Measurements from ENCODE around the gene NPHP4.
A peak's percentile ranks its signal among the peaks of the same experiment; 100 is the strongest.
"Not testable (repeated sequence)": the region's sequence is repeated elsewhere in the genome, so short reads cannot be mapped to it uniquely, and the experiment has no call there.

Gene NPHP4

DNA sequence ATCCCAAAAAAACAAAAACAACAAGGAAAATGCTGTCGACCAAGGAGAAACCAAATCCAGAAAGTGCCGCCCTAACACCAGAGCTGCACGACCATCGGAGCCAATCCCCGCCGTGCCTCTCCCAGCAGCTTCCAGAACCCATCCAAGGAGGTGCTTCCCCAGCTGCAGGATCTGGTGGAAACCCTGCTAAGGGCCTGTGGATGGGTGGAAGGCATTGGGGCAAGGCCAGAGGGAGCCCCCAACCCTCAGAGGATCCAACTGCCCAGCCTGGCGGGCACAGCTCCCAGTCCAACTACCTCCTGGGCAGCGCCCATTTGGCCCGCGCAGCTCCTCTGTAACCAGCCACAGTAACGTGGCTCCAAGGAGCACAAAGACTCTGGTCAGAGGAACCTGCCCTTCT lies 81.6 kb downstream of the NPHP4 start:
- no peak for DNase-seq (ENCODE audit: low read depth)

DNA sequence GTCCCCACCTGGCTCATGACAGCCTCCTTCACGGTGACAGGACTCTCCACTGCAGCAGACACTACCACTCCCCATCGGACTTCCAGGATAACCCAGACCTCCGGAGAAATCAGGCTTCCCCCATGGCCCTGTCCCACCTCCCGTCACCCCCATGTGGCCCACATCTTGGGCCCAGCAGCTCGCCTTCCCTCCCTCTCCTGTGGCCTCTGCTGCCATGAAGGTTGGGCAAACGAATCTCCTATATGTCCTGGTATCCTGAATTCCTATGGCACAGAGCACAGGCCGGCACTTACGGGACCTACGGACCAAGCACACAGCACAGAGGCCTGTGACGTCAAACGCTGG lies 82.0 kb downstream of the NPHP4 start:
- DNase-seq (ENCODE audit: low read depth): no peak

DNA sequence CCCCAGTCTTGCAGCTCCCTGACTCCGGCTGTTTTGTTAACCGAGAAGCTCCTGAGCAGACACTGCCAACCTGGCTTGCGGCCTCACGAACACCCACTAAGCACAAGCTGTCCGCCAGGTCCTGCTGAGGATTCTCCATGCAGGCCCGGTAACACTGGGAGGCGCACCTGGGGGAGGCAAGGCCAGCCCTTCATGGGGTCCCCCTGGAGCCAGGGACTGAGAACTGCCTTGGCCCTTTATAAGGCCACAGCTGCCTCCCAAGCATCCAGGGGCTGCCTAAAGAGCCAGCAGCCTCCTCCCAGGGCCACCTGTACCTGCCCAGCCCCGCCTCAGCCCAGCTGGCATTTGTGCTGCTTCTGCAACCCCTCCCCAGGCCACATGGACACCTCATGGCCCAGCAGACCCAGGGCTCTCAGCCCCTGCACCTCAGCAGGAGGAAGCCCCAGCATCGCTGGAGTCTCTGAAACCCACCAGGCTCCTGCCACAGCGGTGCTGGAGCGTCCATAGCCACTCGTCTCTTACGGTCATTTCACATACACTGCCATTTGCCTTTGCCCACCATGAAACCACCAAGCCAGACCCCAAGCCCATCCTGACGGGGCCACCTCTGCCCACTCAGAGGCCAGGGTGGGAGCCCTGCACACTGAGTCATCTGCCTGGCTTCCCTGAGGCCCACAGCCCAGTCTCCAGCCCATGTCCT lies 82.5 kb downstream of the NPHP4 start:
- DNase-seq (ENCODE audit: low read depth): no peak

DNA sequence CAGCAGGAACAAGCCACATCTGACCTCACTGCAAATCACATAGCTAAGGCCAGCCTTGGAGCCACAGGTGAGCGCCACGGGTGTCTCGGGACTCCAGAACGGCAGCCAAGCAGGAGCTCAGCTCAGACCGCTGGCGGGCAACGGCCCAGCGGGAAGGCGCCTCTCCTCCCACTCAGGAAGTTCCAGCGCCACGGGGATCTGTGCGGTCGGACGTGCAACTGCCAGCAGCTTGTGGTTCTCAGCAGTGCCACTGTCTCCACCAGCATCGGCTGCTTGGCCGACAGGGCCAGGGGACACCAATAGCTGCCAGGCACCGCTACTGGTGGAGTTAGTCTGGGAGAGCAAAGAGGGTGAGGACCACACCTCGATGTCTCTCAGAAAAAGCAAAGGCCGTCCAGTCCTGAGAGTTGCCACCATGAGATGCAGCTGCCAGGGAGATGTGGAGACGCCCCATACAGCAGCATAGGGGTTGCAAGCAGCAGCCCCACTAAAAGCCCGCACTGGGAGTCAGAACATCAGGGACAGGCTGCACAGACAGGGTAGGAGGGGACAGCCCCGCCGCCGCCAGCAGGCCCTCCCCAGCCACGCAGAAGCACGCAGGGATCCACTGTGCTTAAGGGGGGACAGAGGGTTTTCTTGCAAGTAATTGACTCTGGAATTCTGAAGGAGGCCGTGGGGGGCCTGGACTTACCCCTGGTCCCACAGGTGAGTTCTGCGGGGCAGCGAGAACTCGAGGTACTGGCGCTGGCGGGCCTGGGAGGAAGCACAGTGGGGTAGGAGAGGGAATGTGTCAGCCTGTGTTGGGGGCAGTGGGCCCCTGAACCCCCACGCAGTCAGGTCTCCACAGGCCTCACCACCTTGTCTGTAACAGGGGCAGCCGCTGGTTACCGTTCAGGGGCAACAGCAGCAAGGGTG lies 83.5 kb downstream of the NPHP4 start:
- DNase-seq (ENCODE audit: low read depth): no peak

DNA sequence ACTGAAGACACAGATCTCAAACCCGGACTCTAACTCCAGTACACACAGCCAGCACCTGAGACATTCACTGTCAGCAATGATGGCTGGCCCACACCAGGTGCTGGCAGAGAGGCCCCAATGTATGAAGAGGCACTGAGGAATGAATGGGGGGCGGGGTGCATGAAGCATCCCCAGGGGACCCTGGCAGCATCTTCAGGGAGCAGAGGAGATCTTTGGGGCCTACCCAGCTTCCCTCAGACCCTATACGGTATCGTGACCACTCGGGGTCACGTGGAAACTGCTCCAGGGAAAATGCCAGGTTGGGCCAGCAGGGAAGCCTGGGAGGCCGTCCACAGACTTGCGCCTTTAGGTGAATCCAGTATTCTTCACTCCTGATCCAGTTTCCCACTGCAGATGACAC lies 84.3 kb downstream of the NPHP4 start:
- DNase-seq (ENCODE audit: low read depth): no peak

DNA sequence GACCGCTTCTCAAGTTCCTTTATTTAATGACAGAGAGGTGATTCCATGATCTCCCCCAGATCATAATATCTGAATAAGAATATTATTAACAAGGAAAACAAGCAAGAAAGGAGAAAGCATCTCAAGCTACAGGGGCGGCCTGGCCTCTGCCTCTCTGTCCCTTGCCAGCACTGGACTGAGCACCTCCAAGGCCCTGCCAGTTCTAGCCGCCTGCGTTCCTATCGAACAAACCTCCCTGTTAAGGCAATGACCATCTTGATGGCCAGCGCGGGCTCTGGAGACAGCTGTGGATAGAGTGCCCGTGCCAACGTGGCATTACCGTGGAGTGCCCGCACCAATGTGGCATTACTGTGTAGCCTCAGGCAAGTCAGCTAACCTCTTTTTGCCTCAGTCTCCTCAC lies 84.8 kb downstream of the NPHP4 start:
- no peak for DNase-seq (ENCODE audit: low read depth)

DNA sequence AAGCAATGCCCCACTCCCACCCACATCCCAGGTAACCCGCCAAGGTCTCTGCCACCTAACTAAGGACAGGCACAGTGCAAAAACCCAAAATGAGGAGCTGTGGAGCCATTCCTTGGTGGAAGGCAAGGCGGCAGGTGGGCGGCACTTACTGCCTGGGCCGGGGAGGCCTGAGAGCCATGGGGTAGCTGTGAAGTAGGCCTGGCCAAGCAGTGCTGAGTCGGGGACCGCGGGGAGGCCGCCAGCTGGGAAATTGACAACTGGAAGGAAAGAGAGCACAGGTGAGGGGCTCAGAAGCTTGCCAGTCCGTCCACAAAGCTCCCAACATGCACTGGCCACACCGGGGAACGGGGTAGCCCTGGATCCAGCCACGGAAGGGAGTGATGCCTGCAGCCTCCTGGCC lies 85.3 kb downstream of the NPHP4 start:
- DNase-seq (ENCODE audit: low read depth): no peak

DNA sequence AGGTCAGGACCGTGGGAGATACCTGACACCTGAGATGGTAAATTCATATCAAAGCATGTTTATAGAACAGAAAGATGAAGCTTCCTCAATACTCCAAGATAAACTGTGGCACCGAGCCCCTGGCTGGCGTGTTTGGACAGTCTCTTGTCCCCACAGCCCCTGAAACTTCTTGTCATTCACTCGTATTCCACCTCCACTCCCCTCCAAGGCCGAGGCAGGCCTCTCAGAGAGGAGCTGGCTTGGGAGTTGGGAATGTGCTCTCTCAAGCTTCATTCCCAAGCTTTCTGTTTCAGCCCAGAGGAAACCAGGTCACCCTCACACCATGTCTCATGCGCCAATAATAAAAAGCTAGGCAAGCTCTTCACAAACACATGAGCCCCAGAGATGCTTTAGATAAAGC lies 86.1 kb downstream of the NPHP4 start:
- no peak for DNase-seq (ENCODE audit: low read depth)

DNA sequence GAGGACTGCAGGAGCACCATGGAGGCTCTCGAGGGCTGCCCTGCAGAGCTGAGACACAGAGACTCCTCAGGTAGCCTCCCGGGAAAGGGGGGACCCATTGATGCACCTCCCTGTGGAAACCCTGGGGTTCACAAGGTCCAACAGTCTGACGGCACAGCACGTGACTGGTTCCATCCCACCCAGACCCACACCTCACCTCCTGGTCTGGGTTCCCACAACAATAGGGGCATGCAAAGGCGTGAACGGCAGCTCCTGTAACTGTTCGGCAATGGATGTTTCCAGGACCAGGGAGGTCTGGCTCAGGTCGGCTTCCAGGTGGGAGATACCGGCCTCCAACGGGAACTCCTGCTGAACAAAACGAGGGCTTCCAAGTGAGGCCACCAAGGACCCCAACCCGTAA lies 86.8 kb downstream of the NPHP4 start:
- no peak for DNase-seq (ENCODE audit: low read depth)

DNA sequence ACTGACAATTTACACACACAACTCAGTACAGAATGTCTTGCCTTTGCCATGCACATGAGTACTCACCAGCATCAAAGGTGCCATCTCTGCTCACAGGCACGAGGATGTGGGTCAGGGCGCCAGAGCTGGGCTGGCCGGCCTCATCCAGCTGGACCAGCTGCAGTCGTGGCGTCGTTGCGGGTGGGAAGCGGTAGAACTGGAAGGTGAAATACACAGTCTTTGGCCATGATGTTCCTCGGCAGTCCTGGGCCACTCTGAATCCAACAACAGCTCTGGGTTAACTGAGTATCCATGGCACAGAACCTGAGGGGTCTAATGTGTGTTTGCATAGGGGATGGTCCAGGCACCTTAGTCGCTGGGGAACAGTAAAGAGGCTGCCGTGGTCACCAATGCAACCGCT lies 87.7 kb downstream of the NPHP4 start:
- DNase-seq (ENCODE audit: low read depth): no peak

DNA sequence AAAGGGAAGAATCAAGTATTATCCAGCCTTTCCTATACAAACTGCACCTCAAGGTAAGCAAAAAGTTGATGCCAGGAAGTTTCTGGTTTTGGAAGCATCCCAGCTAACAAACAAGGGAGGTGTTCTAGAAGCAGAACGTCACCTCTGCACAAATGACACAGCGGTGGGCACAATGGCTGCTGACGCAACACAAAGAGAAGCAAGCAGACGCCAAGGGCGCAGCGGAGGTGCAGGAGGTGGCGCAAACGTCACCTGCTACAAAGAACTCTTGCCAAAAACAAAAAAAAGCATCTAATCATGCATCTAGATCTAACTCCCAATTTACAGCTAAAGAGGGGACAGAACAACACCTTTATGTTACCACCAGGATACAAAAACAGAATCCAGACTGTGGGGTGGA lies 88.5 kb downstream of the NPHP4 start:
- DNase-seq (ENCODE audit: low read depth): no peak

DNA sequence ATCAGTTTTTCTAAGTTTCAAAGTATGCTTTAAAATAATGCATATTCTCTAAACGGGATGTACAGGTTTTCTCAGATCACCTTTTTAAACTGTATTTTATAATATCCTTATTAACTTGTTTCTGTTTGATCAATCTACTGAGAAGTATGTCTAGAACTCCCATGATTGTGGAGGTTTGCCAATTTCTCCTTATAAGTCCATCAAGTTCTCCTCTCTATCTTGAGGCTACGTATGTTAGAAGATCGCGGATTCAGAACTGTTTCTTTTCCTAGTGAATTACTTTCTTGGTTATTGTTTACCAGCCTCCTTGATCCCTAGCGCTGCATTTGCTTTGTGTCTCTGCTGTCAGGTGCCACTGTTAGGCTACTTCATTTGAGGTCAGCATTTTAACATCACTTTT lies 89.2 kb downstream of the NPHP4 start:
- DNase-seq (ENCODE audit: low read depth): no peak

DNA sequence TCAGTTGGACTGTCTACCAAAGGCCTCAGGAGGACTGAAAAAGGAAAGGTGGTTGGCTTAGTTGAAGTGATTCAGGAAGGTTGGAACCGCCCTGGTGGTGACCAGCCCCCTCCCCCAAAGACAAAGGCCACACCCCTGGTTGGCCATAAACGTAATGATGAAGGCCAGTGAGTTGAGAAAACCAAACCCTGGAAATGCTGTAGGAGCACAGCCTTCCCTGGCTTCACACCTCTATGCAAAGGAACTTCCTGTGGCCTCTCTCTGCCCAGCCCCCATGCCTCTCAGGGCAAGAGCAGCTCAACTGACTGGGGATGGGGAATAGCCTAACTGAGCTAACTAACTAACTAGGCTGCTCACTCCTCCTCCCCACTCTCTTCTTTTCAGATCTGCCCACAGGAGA lies 90.4 kb downstream of the NPHP4 start:
- DNase-seq (ENCODE audit: low read depth): no peak

DNA sequence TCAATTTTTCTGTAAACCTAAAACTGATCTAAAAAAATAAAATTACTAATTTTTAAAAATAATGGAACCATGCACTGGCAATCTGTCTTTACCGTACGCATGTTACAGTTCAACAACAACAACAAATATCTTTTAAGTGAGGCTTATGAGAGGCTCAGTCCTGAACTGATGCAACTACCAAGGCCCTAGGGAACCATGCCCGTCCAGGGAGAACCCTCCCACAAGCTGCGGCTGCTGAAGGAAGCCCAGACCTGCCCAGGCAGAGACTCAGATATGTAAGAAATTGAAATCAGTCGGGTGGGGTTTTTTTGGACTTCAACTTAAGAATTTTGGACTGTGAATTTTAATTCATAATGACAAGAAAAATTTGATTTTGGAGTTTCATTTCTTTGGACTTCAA lies 91.1 kb downstream of the NPHP4 start:
- no peak for DNase-seq (ENCODE audit: low read depth)

DNA sequence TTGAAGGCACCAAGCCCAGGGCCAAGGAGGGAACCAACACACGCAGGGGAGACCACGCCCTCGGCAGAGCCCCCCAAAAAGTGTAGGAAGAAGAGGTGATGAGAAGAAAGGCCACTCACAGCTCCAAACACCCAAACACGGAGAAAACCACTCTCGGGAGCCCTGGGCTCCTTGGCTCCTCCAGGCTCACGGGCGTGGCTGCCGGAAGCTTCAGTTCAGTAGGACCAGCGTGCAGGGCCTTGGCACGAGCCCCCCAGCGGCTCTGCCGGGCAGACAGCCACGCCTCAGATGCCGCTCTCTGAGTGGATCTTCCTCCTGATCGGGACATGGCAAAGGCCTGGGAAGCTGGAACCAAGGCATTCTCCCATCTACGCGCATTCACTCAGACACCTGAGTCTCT lies 94.0 kb downstream of the NPHP4 start:
- DNase-seq (ENCODE audit: low read depth): no peak

DNA sequence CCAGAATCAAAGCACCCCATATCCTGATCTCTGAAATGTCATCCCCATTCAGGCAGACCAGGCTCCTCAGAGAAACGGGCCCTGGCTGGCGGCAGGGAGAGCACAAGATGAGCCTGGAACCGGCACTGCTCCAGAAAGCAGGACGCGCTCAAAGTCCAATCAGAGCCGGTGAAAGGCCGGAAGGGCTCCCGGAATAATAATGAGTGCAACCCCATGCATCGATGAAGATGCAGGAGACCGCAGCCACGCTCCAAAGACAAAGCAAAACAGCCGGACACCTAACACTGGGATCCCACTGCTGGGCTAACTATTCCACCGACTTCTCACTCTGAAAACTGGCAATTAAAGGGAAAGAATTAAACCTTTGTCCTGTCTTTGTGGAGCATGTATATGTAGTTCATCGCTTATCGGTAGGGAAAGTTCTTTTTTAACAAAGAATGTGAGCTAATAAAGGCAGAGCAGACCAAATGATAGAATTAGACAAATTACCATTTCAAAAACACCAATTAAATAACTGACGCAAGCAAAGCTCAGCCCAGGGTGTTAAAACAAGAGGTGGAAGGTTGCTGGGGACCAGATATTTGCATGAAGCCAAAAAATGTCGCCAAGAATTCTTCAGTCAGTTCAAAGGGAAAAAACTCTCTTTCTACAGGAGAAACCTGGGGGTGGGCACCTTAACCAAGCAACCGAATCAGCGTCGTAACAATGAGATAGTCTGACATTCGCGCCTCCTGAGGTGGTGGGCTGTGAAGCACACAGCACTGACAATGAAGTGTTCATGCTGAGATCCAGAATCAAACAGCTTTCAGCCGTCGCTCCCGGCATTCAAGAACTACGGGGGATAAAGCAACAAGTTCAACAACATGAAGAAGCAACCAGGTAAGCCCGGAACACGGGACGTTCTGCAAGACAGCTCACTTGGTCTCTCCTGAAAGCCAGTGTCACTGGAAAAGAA lies 95.2 kb downstream of the NPHP4 start:
- DNase-seq (ENCODE audit: low read depth): no peak

DNA sequence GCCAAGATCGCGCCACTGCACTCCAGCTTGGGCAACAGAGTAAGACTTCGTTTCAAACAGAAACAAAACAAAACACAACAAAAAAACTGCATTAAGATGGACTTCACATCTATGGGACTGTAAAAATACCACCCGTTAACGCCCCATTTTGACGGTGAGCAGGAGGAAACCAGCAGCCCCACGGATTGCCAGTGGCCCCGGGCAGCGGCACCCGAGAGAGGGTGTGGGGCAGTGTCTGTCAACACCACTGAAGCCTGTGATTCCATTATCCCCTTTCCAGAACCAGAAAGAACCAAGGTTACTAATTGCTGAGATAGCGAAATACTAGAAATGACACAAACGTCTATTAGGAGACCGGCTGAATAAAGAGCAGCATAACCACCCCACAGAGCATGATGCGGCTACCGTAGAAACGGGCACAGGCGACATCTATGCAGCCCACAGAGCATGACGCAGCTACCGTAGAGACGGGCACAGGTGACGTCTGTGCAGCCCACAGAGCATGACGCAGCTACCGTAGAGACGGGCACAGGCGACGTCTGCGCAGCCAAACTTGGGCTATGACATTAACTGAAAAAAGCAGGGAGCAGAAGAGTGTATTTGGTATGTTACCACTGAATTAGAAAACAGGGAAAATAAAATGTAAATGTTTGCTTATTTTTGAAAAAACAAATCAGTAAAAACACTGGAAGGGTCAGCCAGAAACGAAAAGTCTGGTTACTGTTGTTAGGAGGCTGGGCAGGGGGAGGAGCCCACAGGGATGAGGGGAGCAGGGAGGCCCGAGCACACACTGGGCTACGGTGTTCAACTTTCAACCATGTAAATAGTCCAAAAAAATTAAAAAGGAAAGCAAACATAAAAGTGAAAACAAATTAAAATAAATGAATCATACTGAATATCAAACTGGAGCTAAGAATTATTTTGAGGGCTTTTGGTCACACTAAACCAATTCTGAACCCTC lies 96.5 kb downstream of the NPHP4 start:
- no peak for DNase-seq (ENCODE audit: low read depth)

DNA sequence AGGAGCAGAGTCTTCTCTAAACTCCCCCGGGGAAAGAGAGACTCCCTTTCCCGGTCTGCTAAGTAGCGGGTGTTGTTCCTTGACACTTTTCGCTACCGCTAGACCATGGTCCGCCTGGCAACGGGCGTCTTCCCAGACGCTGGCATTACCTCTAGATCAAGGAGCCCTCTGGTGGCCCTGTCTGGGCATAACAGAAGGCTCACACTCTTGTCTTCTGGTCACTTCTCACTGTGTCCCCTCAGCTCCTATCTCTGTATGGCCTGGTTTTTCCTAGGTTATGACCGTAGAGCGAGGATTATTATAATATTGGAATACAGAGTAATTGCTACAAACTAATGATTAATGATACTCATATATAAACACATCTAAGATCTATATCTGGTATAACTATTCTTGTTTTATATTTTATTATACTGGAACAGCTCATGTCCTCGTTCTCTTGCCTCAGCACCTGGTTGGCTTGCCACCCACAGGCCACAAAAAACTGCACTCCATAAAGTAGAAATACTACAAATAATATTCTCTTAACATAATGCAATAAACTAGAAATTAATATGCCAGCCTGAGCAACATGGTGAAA lies 98.4 kb downstream of the NPHP4 start:
- not testable (repeated sequence) for DNase-seq (ENCODE audit: low read depth)

DNA sequence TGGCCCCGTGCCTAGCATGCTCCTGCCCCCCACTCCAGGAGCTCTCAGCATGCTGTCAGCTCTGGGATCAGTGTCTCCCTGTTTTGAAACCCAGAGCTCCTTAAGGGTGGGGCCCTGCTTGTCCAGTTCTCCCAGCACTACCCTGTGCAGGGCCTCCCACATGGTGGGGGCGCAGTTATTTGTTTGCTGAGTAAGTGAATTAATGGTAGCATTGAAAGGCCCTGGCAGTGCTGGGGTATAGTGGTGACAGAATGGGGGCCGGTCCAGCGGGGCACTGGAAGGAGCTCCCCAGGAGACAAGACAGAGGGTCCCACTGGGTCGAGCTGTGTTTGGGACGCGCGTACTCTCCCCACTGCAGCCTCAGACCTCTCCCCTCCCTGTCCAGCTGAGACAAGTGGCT lies 99.9 kb downstream of the NPHP4 start:
- DNase-seq (ENCODE audit: low read depth): no peak

DNA sequence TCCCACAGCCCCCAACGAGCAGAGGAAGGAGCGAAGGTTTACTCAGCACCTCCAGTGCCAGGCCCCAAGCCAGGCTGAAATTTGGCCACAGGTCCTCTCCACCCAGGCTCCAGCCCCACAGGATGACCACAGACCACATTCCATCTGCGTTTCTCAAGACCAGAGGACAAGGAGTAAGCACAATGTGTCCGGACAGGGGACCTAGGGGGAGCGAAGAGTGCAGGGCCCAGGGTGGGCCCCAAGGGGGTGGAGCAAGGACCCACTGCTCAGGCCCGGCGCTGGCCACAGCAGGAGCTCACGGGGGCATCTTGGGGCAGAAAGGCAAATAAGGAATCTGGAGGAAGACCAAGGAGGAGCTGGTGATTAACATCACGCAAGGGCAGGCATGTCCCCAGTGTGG lies 100.5 kb downstream of the NPHP4 start:
- DNase-seq (ENCODE audit: low read depth): peak; percentile 10

DNA sequence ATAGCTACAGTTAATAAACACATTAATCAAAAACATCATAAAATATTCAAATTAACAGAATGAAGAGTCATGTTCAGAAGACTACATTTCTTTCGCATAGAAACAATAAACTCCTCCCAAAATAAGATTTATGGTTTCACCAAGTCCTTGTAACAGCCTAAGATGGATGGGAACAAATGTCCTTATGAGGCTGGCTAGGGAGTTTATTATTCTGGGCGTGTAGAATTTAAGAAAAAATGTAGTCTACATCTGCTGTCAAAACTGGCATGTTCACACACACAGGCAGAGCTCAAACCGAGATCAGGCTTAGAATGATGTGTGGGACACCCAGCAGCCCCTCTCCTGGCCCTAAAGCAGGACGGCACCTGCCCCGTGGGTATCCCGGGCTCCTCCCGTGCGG lies 101.1 kb downstream of the NPHP4 start:
- DNase-seq (ENCODE audit: low read depth): no peak
